ENCODE data around the gene MUC4.

MUC4 gene
- long read RNA-seq: 0 reads

- Histone ChIP-seq H3K27ac (replicated peaks) (no peak within 1 kb of the TSS), H3K27me3 (ENCODE audit: insufficient read depth, poor library complexity, severe bottlenecking) (peaks cover under 1% of the 10 kb centered on the region), H3K4me3 (replicated peaks; ENCODE audit: insufficient read depth, low read length) (no peak within 1 kb of the TSS)
- no peak for DNase-seq (ENCODE audit: low read depth in 1 of 2, low spot score in 1 of 2)
- TF ChIP-seq CTCF (IDR thresholded peaks at IDR 0.05; ENCODE audit: insufficient read depth, low read length) (no peak), POLR2AphosphoS5 (IDR thresholded peaks at IDR 0.05; ENCODE audit: low read depth) (no peak), GABPA (IDR thresholded peaks at IDR 0.05; ENCODE audit: low read depth) (no peak), REST (IDR thresholded peaks at IDR 0.05; ENCODE audit: insufficient replicate concordance, low read depth) (no peak), SPI1 (IDR thresholded peaks at IDR 0.05; ENCODE audit: borderline replicate concordance, low read depth) (no peak)
Observed at GRCh38 chr3:195811756-195812155, at the start of gene MUC4. MUC4 (minus strand) TSS chr3:195811929; CDS start chr3:195811817, 112 bp downstream.

GRCh38 chr3:195860456-195860855, 48.7 kb upstream of the MUC4 start:
- no peak overlapping the region for H3K27ac ChIP-seq (replicated peaks)
- H3K4me3 ChIP-seq (replicated peaks; ENCODE audit: insufficient read depth, low read length): no peak overlapping the region
- DNase-seq (ENCODE audit: low read depth in 1 of 2, low spot score in 1 of 2): no peak
- H3K27me3 ChIP-seq (ENCODE audit: insufficient read depth, poor library complexity, severe bottlenecking): no peaks in the 10 kb centered on the region
- TF ChIP-seq REST (IDR thresholded peaks at IDR 0.05; ENCODE audit: insufficient replicate concordance, low read depth) (no peak), GABPA (IDR thresholded peaks at IDR 0.05; ENCODE audit: low read depth) (no peak), SPI1 (IDR thresholded peaks at IDR 0.05; ENCODE audit: borderline replicate concordance, low read depth) (no peak), POLR2AphosphoS5 (IDR thresholded peaks at IDR 0.05; ENCODE audit: low read depth) (no peak), CTCF (IDR thresholded peaks at IDR 0.05; ENCODE audit: insufficient read depth, low read length) (no peak)

GRCh38 chr3:195859846-195860411, 48.2 kb upstream of the MUC4 start:
- Histone ChIP-seq H3K4me3 (replicated peaks; ENCODE audit: insufficient read depth, low read length) (no peak overlapping the region), H3K27me3 (ENCODE audit: insufficient read depth, poor library complexity, severe bottlenecking) (no peaks in the 10 kb centered on the region), H3K27ac (replicated peaks) (no peak overlapping the region)
- TF ChIP-seq REST (IDR thresholded peaks at IDR 0.05; ENCODE audit: insufficient replicate concordance, low read depth) (no peak), SPI1 (IDR thresholded peaks at IDR 0.05; ENCODE audit: borderline replicate concordance, low read depth) (no peak), GABPA (IDR thresholded peaks at IDR 0.05; ENCODE audit: low read depth) (no peak), POLR2AphosphoS5 (IDR thresholded peaks at IDR 0.05; ENCODE audit: low read depth) (no peak), CTCF (IDR thresholded peaks at IDR 0.05; ENCODE audit: insufficient read depth, low read length) (no peak)
- DNase-seq (ENCODE audit: low read depth in 1 of 2, low spot score in 1 of 2): no peak
